HepG2 (cell line): ENCODE results near the gene CAPRIN1. TPM values are rescaled to one million over a fixed set of nuclear protein-coding genes. Genes with fewer than 3 reads are reported as not detected.
A peak's percentile ranks its signal among the peaks of the same experiment; 100 is the strongest.

ENCODE experiments used
- GFI1 ChIP-seq: sonication (generic); formaldehyde crosslinking; IDR thresholded peaks from 2 replicates; pipeline ENCODE4 v1.5.0; 2020; ENCODE audit warnings: missing genetic modification reagents, mild to moderate bottlenecking, borderline replicate concordance
- MXD3 ChIP-seq: IDR thresholded peaks from 2 replicates; pipeline ENCODE4 v1.6.1; 2016; ENCODE audit warnings: mild to moderate bottlenecking, missing biosample characterization, missing genetic modification reagents
- NCOR1 ChIP-seq: fragments of 200-600 bp; sonication (generic); IDR thresholded peaks from 2 replicates; pipeline ENCODE4 v1.7.0; 2017; ENCODE audit warnings: antibody characterized with exemption, low read length, borderline replicate concordance
- NR2F1 ChIP-seq, 2 experiments: fragments of 450-650 bp in 1 of 2; formaldehyde crosslinking in 1 of 2; IDR thresholded peaks; 2 replicates each; pipeline versions ENCODE4 v1.5.0 to v1.6.1; 2016 to 2020; ENCODE audit warnings: mild to moderate bottlenecking in 1 of 2, missing compliant biosample characterization in 1 of 2, missing genetic modification reagents in 1 of 2, moderate library complexity in 1 of 2
- PRMT3 ChIP-seq: sonication (generic); formaldehyde crosslinking; IDR thresholded peaks from 2 replicates; pipeline ENCODE4 v1.8.1; 2022; ENCODE audit warnings: low read depth, mild to moderate bottlenecking, moderate library complexity, missing genetic modification reagents, borderline replicate concordance
- SALL1 ChIP-seq: sonication (generic); formaldehyde crosslinking; IDR thresholded peaks from 2 replicates; pipeline ENCODE4 v1.8.0; 2022; ENCODE audit warnings: mild to moderate bottlenecking, missing genetic modification reagents
- SRSF4 ChIP-seq: fragments of 200-400 bp; formaldehyde crosslinking; IDR thresholded peaks from one replicate; pipeline ENCODE4 v1.6.1; 2018; ENCODE audit warnings: mild to moderate bottlenecking, low read depth, low read length, moderate library complexity; ENCODE audit not compliant: poor library complexity, severe bottlenecking
- TARDBP ChIP-seq: sonication (generic); formaldehyde crosslinking; IDR thresholded peaks from 2 replicates; pipeline ENCODE4 v1.8.0; 2022; ENCODE audit warnings: mild to moderate bottlenecking, missing genetic modification reagents
- ZEB1 ChIP-seq: IDR thresholded peaks from 2 replicates; pipeline ENCODE4 v1.6.1; 2012; ENCODE audit warnings: mild to moderate bottlenecking, low read depth, inconsistent platforms; ENCODE audit not compliant: insufficient replicate concordance
- ZNF432 ChIP-seq: sonication (generic); formaldehyde crosslinking; IDR thresholded peaks from 2 replicates; pipeline ENCODE4 v1.5.0; 2020; ENCODE audit warnings: missing genetic modification reagents, mild to moderate bottlenecking, borderline replicate concordance
- ZNF44 ChIP-seq: sonication (generic); formaldehyde crosslinking; IDR thresholded peaks from 2 replicates; pipeline ENCODE4 v1.5.1; 2020; ENCODE audit warnings: mild to moderate bottlenecking, missing genetic modification reagents
- ZNF562 ChIP-seq: sonication (generic); formaldehyde crosslinking; IDR thresholded peaks from 2 replicates; pipeline ENCODE4 v1.8.0; 2022; ENCODE audit warnings: missing genetic modification reagents, borderline replicate concordance
- ZNF563 ChIP-seq: sonication (generic); formaldehyde crosslinking; IDR thresholded peaks from 2 replicates; pipeline ENCODE4 v1.8.0; 2022; ENCODE audit warnings: mild to moderate bottlenecking, moderate library complexity, missing genetic modification reagents
- ZNF569 ChIP-seq: sonication (generic); formaldehyde crosslinking; IDR thresholded peaks from 2 replicates; pipeline ENCODE4 v1.5.0; 2020; ENCODE audit warnings: mild to moderate bottlenecking, missing genetic modification reagents, moderate library complexity, borderline replicate concordance
- polyA plus RNA-seq, 8 experiments: library from polyadenylated mRNA; depleted of rRNA in 3 of 8; stranded (reverse) in 7 of 8; unstranded in 1 of 8; fragments of >200 nt; fragmentation: Illumina TruSeq in 4 of 8; extraction: Trizol in 4 of 8; gene quantifications; 2 replicates each; pipeline versions ENCODE4 v1.2.1 to v1.2.3, GENCODE V29; 2011 to 2016; ENCODE audit warnings: low read depth in 4 of 8, missing spikeins in 1 of 8, mixed read lengths in 1 of 8; ENCODE audit not compliant: insufficient read depth in 1 of 8
- total RNA-seq, 5 experiments: library from RNA; depleted of rRNA; stranded (reverse); fragments of >200 nt; fragmentation: Illumina TruSeq; extraction: Trizol; gene quantifications; 2 replicates each; pipeline ENCODE4 v1.2.3, GENCODE V29; 2016; ENCODE audit warnings: low read depth in 1 of 5
- TF ChIP-seq, protein P1 (sequence below): IDR thresholded peaks from 2 replicates; pipeline ENCODE4 v1.6.1; 2016
- TF ChIP-seq, protein P2 (sequence below): sonication (generic); formaldehyde crosslinking; IDR thresholded peaks from 2 replicates; pipeline ENCODE4 v1.4.0; 2020; ENCODE audit warnings: missing genetic modification reagents
- TF ChIP-seq, protein P3 (sequence below): sonication (generic); formaldehyde crosslinking; IDR thresholded peaks from 2 replicates; pipeline ENCODE4 v1.5.1; 2020; ENCODE audit warnings: missing genetic modification reagents, mild to moderate bottlenecking, borderline replicate concordance
- TF ChIP-seq, protein P4 (sequence below): sonication (generic); formaldehyde crosslinking; IDR thresholded peaks from 2 replicates; pipeline ENCODE4 v1.5.1; 2020; ENCODE audit warnings: mild to moderate bottlenecking, missing genetic modification reagents

The CAPRIN1 gene
- total and polyA plus RNA-seq, 2 of the 13 experiments (the other 11 are each of a cell fraction or from before 2014, with no cell fraction given): 114 to 162 TPM

DNA sequence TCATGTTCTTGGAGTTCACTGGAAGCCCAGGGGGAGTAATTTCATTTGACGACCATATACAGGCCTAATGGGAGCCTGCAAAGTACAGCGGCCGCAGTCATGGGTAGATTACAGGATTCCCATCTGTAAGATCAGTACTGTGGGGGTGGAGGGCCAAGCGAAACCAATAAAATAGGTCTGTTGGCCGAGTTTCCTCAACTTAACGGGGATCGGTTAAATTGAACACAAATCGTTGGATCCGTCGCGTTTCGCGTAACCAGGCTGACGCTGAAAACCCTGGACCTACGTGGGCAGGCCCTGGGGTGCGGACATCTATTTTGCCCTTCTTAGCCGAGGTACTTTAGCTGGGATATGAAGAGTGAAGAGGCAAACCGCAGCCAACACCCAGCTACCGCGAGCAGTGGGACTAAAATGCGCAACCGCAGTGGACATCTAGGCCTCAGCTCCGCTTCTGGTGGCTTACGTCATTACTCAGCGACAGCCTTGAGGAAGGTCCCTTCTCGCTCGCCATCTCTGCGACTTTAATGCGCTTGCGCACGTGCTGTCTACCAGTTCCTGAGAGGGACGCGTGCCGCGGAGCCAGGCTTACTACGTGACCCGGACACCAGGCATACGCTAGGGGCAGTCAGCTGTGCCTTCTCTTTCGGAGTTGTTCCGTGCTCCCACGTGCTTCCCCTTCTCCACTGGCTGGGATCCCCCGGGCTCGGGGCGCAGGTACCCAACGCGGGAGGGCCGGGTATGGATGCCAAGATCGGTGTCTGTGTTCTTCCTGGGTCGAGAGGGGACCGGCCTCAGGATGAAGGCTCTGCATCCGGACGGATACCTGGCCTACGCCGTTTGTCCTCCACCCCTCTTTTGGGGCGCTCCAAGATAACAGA is 53.8 kb downstream of the CAPRIN1 start, which contains the start of gene NAT10 (continued):
- TF ChIP-seq NR2F1 (CRISPR knock-in tag; IDR thresholded peaks at IDR 0.05) (peak in 1 of 2 experiments; percentile 21; a peak in 1 of 4 replicates), SALL1 (peak; percentile 91), SRSF4 (no peak), ZNF562 (CRISPR knock-in tag) (no peak), MXD3 (CRISPR knock-in tag) (peak; percentile 86), TARDBP (CRISPR knock-in tag) (peak; percentile 95), ZNF432 (no peak), ZEB1 (peak; percentile 53), PRMT3 (CRISPR knock-in tag) (0 out of 2 replicates have a peak, but pooled peaks have one; percentile 14), ZNF569 (CRISPR knock-in tag) (no peak), ZNF563 (CRISPR knock-in tag) (peak; percentile 77; the same call in 1 of the 2 replicates), GFI1 (CRISPR knock-in tag) (no peak), NCOR1 (no peak), ZNF44 (CRISPR knock-in tag) (no peak)
- TF ChIP-seq, protein P1, sequence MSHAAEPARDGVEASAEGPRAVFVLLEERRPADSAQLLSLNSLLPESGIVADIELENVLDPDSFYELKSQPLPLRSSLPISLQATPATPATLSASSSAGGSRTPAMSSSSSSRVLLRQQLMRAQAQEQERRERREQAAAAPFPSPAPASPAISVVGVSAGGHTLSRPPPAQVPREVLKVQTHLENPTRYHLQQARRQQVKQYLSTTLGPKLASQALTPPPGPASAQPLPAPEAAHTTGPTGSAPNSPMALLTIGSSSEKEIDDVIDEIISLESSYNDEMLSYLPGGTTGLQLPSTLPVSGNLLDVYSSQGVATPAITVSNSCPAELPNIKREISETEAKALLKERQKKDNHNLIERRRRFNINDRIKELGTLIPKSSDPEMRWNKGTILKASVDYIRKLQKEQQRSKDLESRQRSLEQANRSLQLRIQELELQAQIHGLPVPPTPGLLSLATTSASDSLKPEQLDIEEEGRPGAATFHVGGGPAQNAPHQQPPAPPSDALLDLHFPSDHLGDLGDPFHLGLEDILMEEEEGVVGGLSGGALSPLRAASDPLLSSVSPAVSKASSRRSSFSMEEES (CRISPR knock-in tag): peak; percentile 75
- TF ChIP-seq, protein P2, sequence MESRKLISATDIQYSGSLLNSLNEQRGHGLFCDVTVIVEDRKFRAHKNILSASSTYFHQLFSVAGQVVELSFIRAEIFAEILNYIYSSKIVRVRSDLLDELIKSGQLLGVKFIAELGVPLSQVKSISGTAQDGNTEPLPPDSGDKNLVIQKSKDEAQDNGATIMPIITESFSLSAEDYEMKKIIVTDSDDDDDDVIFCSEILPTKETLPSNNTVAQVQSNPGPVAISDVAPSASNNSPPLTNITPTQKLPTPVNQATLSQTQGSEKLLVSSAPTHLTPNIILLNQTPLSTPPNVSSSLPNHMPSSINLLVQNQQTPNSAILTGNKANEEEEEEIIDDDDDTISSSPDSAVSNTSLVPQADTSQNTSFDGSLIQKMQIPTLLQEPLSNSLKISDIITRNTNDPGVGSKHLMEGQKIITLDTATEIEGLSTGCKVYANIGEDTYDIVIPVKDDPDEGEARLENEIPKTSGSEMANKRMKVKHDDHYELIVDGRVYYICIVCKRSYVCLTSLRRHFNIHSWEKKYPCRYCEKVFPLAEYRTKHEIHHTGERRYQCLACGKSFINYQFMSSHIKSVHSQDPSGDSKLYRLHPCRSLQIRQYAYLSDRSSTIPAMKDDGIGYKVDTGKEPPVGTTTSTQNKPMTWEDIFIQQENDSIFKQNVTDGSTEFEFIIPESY (CRISPR knock-in tag): 0 out of 2 replicates have a peak, but pooled peaks have one; percentile 46
- TF ChIP-seq, protein P3, sequence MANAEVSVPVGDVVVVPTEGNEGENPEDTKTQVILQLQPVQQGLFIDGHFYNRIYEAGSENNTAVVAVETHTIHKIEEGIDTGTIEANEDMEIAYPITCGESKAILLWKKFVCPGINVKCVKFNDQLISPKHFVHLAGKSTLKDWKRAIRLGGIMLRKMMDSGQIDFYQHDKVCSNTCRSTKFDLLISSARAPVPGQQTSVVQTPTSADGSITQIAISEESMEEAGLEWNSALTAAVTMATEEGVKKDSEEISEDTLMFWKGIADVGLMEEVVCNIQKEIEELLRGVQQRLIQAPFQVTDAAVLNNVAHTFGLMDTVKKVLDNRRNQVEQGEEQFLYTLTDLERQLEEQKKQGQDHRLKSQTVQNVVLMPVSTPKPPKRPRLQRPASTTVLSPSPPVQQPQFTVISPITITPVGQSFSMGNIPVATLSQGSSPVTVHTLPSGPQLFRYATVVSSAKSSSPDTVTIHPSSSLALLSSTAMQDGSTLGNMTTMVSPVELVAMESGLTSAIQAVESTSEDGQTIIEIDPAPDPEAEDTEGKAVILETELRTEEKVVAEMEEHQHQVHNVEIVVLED (CRISPR knock-in tag): peak; percentile 89
- TF ChIP-seq, protein P4, sequence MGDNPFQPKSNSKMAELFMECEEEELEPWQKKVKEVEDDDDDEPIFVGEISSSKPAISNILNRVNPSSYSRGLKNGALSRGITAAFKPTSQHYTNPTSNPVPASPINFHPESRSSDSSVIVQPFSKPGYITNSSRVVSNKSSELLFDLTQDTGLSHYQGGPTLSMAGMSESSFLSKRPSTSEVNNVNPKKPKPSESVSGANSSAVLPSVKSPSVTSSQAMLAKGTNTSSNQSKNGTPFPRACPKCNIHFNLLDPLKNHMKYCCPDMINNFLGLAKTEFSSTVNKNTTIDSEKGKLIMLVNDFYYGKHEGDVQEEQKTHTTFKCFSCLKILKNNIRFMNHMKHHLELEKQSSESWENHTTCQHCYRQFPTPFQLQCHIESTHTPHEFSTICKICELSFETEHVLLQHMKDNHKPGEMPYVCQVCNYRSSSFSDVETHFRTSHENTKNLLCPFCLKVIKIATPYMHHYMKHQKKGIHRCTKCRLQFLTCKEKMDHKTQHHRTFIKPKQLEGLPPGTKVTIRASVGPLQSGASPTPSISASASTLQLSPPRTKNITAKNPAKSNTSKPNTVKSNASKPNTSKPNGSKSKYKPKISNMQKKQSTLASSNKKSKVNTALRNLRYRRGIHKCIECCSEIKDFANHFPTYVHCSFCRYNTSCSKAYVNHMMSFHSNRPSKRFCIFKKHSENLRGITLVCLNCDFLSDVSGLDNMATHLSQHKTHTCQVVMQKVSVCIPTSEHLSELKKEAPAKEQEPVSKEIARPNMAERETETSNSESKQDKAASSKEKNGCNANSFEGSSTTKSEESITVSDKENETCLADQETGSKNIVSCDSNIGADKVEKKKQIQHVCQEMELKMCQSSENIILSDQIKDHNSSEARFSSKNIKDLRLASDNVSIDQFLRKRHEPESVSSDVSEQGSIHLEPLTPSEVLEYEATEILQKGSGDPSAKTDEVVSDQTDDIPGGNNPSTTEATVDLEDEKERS (CRISPR knock-in tag): 0 out of 2 replicates have a peak, but pooled peaks have one; percentile 1
